Pancreas (tissue), 10 donors: ENCODE results near the gene FOXO6. TPM values are rescaled to one million over a fixed set of nuclear protein-coding genes. Genes with fewer than 3 reads are reported as not detected.
A peak's percentile ranks its signal among the peaks of the same experiment; 100 is the strongest.

Experiments used
- ATAC-seq, 4 donors: fragments of 200-7000 bp; cut with Tn5 transposase; one replicate each; pipeline versions ENCODE4 v1.8.0 to v1.9.1; 2020; ENCODE audit warnings: mild to moderate bottlenecking in 4 of 4, moderate library complexity in 4 of 4
- DNase-seq, 6 donors: peaks; one replicate each; pipeline ENCODE4 v3.0.0-alpha.2; 2020
- FAIRE-seq: peaks from 2 replicates; lab custom pipeline; 2012; peaks lifted over from hg19 to GRCh38; lab: Jason Lieb, UNC
- H3K27ac ChIP-seq, 4 donors: fragments of 200-600 bp; sonication (generic); 1 replicate in 3 of 4; 2 replicates in 1 of 4; pipeline versions ENCODE4 v1.5.0 to v1.8.0; 2020
- H3K27me3 ChIP-seq, 4 donors: fragments of 200-600 bp; one replicate each; pipeline ENCODE4 v1.8.0; 2021
- H3K36me3 ChIP-seq, 3 donors: fragments of 200-600 bp; sonication (generic) in 1 of 3; one replicate each; pipeline versions ENCODE4 v1.5.0 to v1.8.0; 2020 to 2021
- H3K4me1 ChIP-seq, 3 donors: fragments of 200-600 bp; one replicate each; pipeline ENCODE4 v1.8.0; 2021
- H3K4me3 ChIP-seq, 4 donors: fragments of 200-600 bp; sonication (generic) in 2 of 4; one replicate each; pipeline versions ENCODE4 v1.5.0 to v1.8.0; 2020 to 2021
- H3K9me3 ChIP-seq, 4 donors: fragments of 200-600 bp; one replicate each; pipeline ENCODE4 v1.8.0; 2021
- WGBS, 2 donors: extraction: QIAGEN DNeasy Blood & Tissue Kit; methylation state at CpG; one replicate each; pipeline ENCODE4 v1.1.7; 2013; 5-methylcytosine and 5-hydroxymethylcytosine counted together
- intact Hi-C, 3 donors: fragments of 100-400 bp; cut with DNase I; formaldehyde crosslinking; loops; one replicate each; pipeline versions ENCODE4 v1.11.1 to v1.14.2; 2022
- polyA plus RNA-seq, 2 donors: library from polyadenylated mRNA; stranded (reverse); fragments of 200-250 nt; gene quantifications; one replicate each; pipeline ENCODE4 v1.2.3, GENCODE V29; 2013
- total RNA-seq, 6 donors: library from RNA; stranded (reverse); fragmentation: NEBNext Ultra II Directional in 4 of 6; extraction: Animal tissue kit (Norgen Biotek cat#: 25700) in 4 of 6; gene quantifications; one replicate each; pipeline versions ENCODE4 v1.2.1 to v1.2.4, GENCODE V29; 2021 to 2023
- TF ChIP-seq, protein P1 (sequence below), 4 donors: fragments of 200-600 bp; sonication (generic) in 3 of 4; IDR thresholded peaks; one replicate each; pipeline versions ENCODE4 v1.5.0 to v1.8.0; 2021; ENCODE audit warnings: antibody characterized with exemption in 4 of 4
- donor health status: healthy with polysubstance abuse.
- donor health status: DM: no; HTN: no; CAD: no; lungs with moderate emphysema.
- donor health status: DM: no; HTN: no; CAD: no.
- donor health status: control.
- donor health status: control.
- donor health status: Bipolar disorder and iron deficiency.
- donor health status: DM: yes; HTN: yes; CAD: no.
- donor health status: DM: no; HTN: no; CAD: no.
- donor health status: DM: no; HTN: no; CAD: no.
- donor health status: DM: yes; HTN: yes; CAD: no.

FOXO6 gene
- total and polyA plus RNA-seq, 8 donors: 0.79 to 2.0 (median 1.2) TPM

DNA sequence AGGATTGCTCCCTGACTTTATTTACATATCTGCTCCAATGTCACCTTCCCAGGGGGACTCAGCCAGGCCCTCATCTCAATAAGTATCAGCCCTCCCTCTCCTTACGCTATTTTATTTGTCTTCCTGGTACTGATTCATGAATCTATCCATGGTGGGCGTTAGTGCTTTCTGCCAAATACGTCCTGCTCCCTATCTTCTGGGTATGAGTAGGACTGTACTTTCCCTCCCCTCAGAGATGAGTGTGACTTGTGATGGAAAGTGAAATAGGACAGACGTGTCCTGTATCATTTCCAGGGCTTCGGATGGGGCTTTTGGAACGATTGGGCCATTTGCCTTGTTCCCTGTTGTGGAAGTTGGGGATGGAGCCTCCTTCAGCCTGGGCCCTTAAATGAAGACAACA is 47.5 kb downstream of the FOXO6 start:
- intact Hi-C loops: no loop called here
- 62 to 69% methylated on average over 6 of the region's 6 CpGs for WGBS, 2 donors
- H3K4me1 ChIP-seq: no peaks in the 10 kb centered on the region

DNA sequence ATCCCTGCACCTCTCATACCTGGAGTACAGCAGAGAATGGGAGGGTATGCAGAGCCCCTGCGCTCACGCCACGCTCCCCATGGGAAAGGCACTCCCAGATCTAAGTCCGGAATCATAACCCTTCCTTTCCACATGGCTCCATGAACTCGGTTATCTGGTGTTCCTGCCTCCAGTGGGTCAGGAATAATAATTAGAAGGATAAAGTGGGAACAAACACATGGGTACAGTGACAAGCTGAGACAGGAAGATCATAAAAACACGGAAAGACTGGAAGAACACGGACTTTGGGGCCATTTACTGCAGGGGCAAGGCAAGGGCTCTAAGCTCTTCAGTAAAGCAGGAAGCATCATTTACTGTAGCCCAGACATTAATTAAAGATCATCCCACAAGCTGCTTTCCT is 48.6 kb downstream of the FOXO6 start:
- Histone ChIP-seq H3K4me3 (no peak overlapping the region), H3K4me1 (no peaks in the 10 kb centered on the region), H3K27ac (no peak overlapping the region), H3K27me3 (no peaks in the 10 kb centered on the region), H3K9me3 (no peaks in the 10 kb centered on the region), H3K36me3 (no peaks in the 10 kb centered on the region)
- no peak for DNase-seq
- ATAC-seq: no peak
- WGBS, 2 donors: 79 to 87% methylated on average over 7 of the region's 7 CpGs
- intact Hi-C loops: loop anchor here in 1 of 3 donors (10.0 kb wide), 1 partner anchor 135 kb away; no protein-coding TSS in a partner anchor
- FAIRE-seq: no peak
- TF ChIP-seq, protein P1, sequence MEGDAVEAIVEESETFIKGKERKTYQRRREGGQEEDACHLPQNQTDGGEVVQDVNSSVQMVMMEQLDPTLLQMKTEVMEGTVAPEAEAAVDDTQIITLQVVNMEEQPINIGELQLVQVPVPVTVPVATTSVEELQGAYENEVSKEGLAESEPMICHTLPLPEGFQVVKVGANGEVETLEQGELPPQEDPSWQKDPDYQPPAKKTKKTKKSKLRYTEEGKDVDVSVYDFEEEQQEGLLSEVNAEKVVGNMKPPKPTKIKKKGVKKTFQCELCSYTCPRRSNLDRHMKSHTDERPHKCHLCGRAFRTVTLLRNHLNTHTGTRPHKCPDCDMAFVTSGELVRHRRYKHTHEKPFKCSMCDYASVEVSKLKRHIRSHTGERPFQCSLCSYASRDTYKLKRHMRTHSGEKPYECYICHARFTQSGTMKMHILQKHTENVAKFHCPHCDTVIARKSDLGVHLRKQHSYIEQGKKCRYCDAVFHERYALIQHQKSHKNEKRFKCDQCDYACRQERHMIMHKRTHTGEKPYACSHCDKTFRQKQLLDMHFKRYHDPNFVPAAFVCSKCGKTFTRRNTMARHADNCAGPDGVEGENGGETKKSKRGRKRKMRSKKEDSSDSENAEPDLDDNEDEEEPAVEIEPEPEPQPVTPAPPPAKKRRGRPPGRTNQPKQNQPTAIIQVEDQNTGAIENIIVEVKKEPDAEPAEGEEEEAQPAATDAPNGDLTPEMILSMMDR (IDR thresholded peaks at IDR 0.05): no peak

More for the DNA sequence above, 47.5 kb downstream of the FOXO6 start:
- FAIRE-seq (no peak), DNase-seq (no peak), ATAC-seq (no peak)
- H3K9me3 ChIP-seq: no peaks in the 10 kb centered on the region
- H3K4me3 ChIP-seq: no peak overlapping the region
- H3K36me3 ChIP-seq: no peaks in the 10 kb centered on the region
- H3K27me3 ChIP-seq: no peaks in the 10 kb centered on the region
- no peak overlapping the region for H3K27ac ChIP-seq
- TF ChIP-seq, protein P1 (IDR thresholded peaks at IDR 0.05): no peak

DNA sequence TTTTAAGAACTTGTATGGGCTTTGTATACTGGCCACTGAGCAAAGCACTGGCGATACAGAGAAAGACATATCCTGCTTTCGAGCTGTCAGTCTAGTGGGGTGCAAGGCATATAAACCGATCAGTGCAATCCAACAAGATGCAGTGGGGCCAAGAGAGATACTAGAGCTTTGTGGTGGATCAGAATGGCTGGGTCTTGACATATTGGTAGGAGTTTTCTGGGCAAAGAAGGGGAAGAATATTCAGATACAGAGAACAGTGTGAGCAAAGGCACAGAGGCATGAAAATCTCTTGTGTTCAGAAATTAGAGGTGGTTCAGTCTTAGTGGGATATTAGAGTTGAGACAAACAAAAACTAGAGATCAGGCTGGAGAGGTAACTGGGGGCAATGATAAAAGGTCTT is 49.2 kb downstream of the FOXO6 start:
- Histone ChIP-seq H3K4me1 (no peaks in the 10 kb centered on the region), H3K36me3 (no peaks in the 10 kb centered on the region), H3K27ac (no peak overlapping the region), H3K4me3 (no peak overlapping the region), H3K27me3 (no peaks in the 10 kb centered on the region), H3K9me3 (no peaks in the 10 kb centered on the region)
- 78 to 84% methylated on average over 3 of the region's 3 CpGs for WGBS, 2 donors
- intact Hi-C loops: loop anchor here in 1 of 3 donors (10.0 kb wide), 1 partner anchor 136 kb away; no protein-coding TSS in a partner anchor
- DNase-seq (no peak), ATAC-seq (no peak), FAIRE-seq (no peak)
- TF ChIP-seq, protein P1 (IDR thresholded peaks at IDR 0.05): no peak

DNA sequence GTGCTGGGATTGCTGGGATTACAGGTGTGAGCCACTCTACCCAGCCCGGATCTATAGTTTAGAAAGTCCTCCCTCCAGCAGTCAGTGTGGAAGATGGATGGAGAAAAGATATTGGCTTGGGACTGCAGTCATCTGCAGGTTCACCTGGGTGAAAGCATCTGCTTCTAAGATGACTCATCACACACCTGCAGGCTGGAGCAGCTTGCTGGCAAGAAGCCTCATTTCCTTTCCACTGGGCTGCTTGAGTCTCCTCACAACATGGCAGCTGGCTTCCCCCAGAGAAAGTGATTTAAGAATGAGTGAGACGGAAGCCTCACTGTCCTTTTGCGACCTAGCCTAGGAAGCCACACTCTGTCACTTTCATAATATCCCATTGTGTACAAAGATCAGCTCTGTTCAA is 50.0 kb downstream of the FOXO6 start:
- Histone ChIP-seq H3K27ac (no peak overlapping the region), H3K27me3 (no peaks in the 10 kb centered on the region), H3K4me1 (no peaks in the 10 kb centered on the region), H3K36me3 (no peaks in the 10 kb centered on the region), H3K4me3 (no peak overlapping the region), H3K9me3 (no peaks in the 10 kb centered on the region)
- DNase-seq: no peak
- FAIRE-seq: no peak
- TF ChIP-seq, protein P1 (IDR thresholded peaks at IDR 0.05): no peak
- no peak for ATAC-seq
- WGBS, 2 donors: 73 to 75% methylated on average over 3 of the region's 3 CpGs
- intact Hi-C loops: loop anchor here in 1 of 3 donors (10.0 kb wide), 1 partner anchor 136 kb away; no protein-coding TSS in a partner anchor

DNA sequence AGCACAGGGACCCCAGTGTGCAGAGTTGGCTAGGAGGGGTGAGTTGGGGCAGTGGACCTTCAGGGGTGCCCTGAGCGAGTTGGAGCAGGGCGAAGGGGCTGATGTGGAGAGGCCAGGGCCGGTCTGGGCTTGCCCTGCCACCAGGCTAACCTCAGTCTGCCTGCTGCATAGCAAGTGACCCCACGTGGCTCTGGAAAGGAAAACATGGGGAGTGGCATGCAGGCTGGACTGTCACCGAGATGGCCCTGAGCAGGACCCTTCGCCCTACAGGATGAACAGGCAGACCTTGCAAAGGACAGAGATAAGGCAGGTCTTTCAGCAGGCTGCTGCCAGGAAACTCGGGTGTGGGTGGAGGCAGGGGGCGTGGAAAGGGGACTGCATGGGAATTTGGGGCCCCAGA is 51.5 kb downstream of the FOXO6 start:
- no peaks in the 10 kb centered on the region for H3K36me3 ChIP-seq
- no peak overlapping the region for H3K4me3 ChIP-seq
- DNase-seq: peak in 1 of 6 donors; percentile 29
- intact Hi-C loops: loop anchor here in 1 of 3 donors (10.0 kb wide), 1 partner anchor 138 kb away; no protein-coding TSS in a partner anchor
- H3K4me1 ChIP-seq: no peaks in the 10 kb centered on the region
- FAIRE-seq: no peak
- no peak for ATAC-seq
- WGBS, 2 donors: 52 to 56% methylated on average over 8 of the region's 8 CpGs
- TF ChIP-seq, protein P1 (IDR thresholded peaks at IDR 0.05): no peak
- no peak overlapping the region for H3K27ac ChIP-seq
- H3K27me3 ChIP-seq: no peaks in the 10 kb centered on the region
- no peaks in the 10 kb centered on the region for H3K9me3 ChIP-seq
